H1 (cell line): ENCODE data around the gene LBX1. TPM values are rescaled to one million over a fixed set of nuclear protein-coding genes. Genes with fewer than 3 reads are reported as not detected.

ENCODE experiments used
- CTCF ChIA-PET: fragments of 300-600 bp; sonication (Branson Sonifier 250); formaldehyde crosslinking; loops from one replicate; lab custom pipeline; 2021; ENCODE audit not compliant: partially characterized antibody; lab: Charles Lee
- POLR2A ChIA-PET: fragments of 300-600 bp; sonication (Branson Sonifier 250); formaldehyde crosslinking; loops from one replicate; lab custom pipeline; 2021; ENCODE audit warnings: inconsistent platforms; ENCODE audit not compliant: partially characterized antibody; lab: Charles Lee
- DNase-seq, 2 experiments: peaks; one replicate each; pipeline versions ENCODE4 v3.0.0 to v3.0.0-alpha.2; 2010 to 2022; ENCODE audit warnings: low spot score in 2 of 2, low read depth in 1 of 2, mixed read lengths in 1 of 2
- FAIRE-seq: peaks from 2 replicates; lab custom pipeline; 2011; peaks lifted over from hg19 to GRCh38; lab: Jason Lieb, UNC
- H2AFZ ChIP-seq: 2 replicates; pipeline ENCODE4 v1.8.1; 2012; ENCODE audit warnings: low read length, inconsistent platforms
- H2AK5ac ChIP-seq: 2 replicates; pipeline ENCODE4 v1.6.1; 2013; ENCODE audit warnings: low read depth, low read length
- H2BK120ac ChIP-seq: replicated peaks from 2 replicates; pipeline ENCODE3; 2013; ENCODE audit warnings: low read depth, low read length, inconsistent platforms
- H2BK12ac ChIP-seq: 2 replicates; pipeline ENCODE4 v1.6.1; 2013; ENCODE audit warnings: low read depth, low read length
- H2BK15ac ChIP-seq: 2 replicates; pipeline ENCODE4 v1.6.1; 2013; ENCODE audit warnings: low read length
- H2BK20ac ChIP-seq: 2 replicates; pipeline ENCODE4 v1.6.1; 2013; ENCODE audit warnings: low read length
- H2BK5ac ChIP-seq: 2 replicates; pipeline ENCODE4 v1.6.1; 2013; ENCODE audit warnings: low read depth, low read length
- H3K14ac ChIP-seq: 2 replicates; pipeline ENCODE4 v1.6.1; 2013; ENCODE audit warnings: inconsistent platforms; ENCODE audit not compliant: insufficient read length
- H3K18ac ChIP-seq: 2 replicates; pipeline ENCODE4 v1.6.1; 2013; ENCODE audit warnings: low read length; ENCODE audit errors: extremely low read depth
- H3K23ac ChIP-seq: 2 replicates; pipeline ENCODE4 v1.6.1; 2013; ENCODE audit warnings: inconsistent platforms; ENCODE audit not compliant: insufficient read length
- H3K23me2 ChIP-seq: 2 replicates; pipeline ENCODE4 v1.6.1; 2013; ENCODE audit warnings: low read depth, low read length
- H3K27ac ChIP-seq: 2 replicates; pipeline ENCODE4 v1.6.1; 2011; ENCODE audit warnings: low read depth, low read length, inconsistent platforms
- H3K27me3 ChIP-seq, 4 experiments: replicated peaks in 1 of 4; 1 replicate in 1 of 4; 2 replicates in 3 of 4; pipeline versions ENCODE4 v1.6.1 to v1.8.1; 2011 to 2013; ENCODE audit warnings: low read length in 3 of 4, mild to moderate bottlenecking in 3 of 4, inconsistent platforms in 2 of 4, mixed read lengths in 2 of 4, moderate library complexity in 1 of 4; ENCODE audit not compliant: control insufficient read depth in 3 of 4, insufficient read depth in 3 of 4; ENCODE audit errors: extremely low read depth in 1 of 4
- H3K36me3 ChIP-seq, 4 experiments: 2 replicates each; pipeline versions ENCODE4 v1.6.1 to v1.8.1; 2011 to 2013; ENCODE audit warnings: mild to moderate bottlenecking in 4 of 4, low read length in 3 of 4, moderate library complexity in 2 of 4, control low read depth in 1 of 4, inconsistent platforms in 1 of 4; ENCODE audit not compliant: insufficient read depth in 4 of 4, control insufficient read depth in 2 of 4
- H3K4ac ChIP-seq: replicated peaks from 2 replicates; pipeline ENCODE3; 2013; ENCODE audit warnings: low read length, low read depth, mixed read lengths, inconsistent platforms; ENCODE audit not compliant: insufficient read length
- H3K4me1 ChIP-seq, 4 experiments: replicated peaks in 1 of 4; 1 replicate in 1 of 4; 2 replicates in 3 of 4; pipeline versions ENCODE4 v1.6.1 to v1.8.1; 2011 to 2013; ENCODE audit warnings: low read length in 3 of 4, inconsistent platforms in 2 of 4, mixed read lengths in 1 of 4; ENCODE audit not compliant: insufficient read depth in 4 of 4, control insufficient read depth in 3 of 4
- H3K4me2 ChIP-seq, 2 experiments: 2 replicates each; pipeline versions ENCODE4 v1.6.1 to v1.8.1; 2011 to 2013; ENCODE audit warnings: low read depth in 2 of 2, low read length in 2 of 2, control low read depth in 1 of 2, inconsistent platforms in 1 of 2, mild to moderate bottlenecking in 1 of 2; ENCODE audit not compliant: insufficient read depth in 1 of 2
- H3K4me3 ChIP-seq, 4 experiments: fragments of 200-600, 300-600 bp in 1 of 4; sonication (generic), shearing (Covaris generic), sonication (Bioruptor Twin) in 1 of 4; 2 replicates each; pipeline versions ENCODE4 v1.5.1 to v1.8.1; 2011 to 2016; ENCODE audit warnings: low read length in 4 of 4, low read depth in 3 of 4, control low read depth in 2 of 4, inconsistent platforms in 2 of 4, mild to moderate bottlenecking in 2 of 4, mixed read lengths in 1 of 4, moderate library complexity in 1 of 4; ENCODE audit not compliant: insufficient read depth in 2 of 4; ENCODE audit errors: extremely low read depth in 1 of 4
- H3K56ac ChIP-seq: replicated peaks from 2 replicates; pipeline ENCODE3; 2013; ENCODE audit warnings: low read depth, mild to moderate bottlenecking, mixed read lengths, low read length, inconsistent platforms; ENCODE audit not compliant: insufficient read length
- H3K79me1 ChIP-seq: 2 replicates; pipeline ENCODE4 v1.6.1; 2013; ENCODE audit warnings: low read depth, low read length, control low read depth
- H3K79me2 ChIP-seq, 2 experiments: 2 replicates each; pipeline versions ENCODE4 v1.6.1 to v1.8.1; 2012 to 2013; ENCODE audit warnings: low read length in 2 of 2, mild to moderate bottlenecking in 2 of 2, inconsistent platforms in 1 of 2; ENCODE audit not compliant: insufficient read depth in 2 of 2, control insufficient read depth in 1 of 2
- H3K9ac ChIP-seq, 4 experiments: replicated peaks in 1 of 4; 1 replicate in 1 of 4; 2 replicates in 3 of 4; pipeline versions ENCODE4 v1.6.1 to v1.8.1; 2011 to 2013; ENCODE audit warnings: low read depth in 3 of 4, low read length in 3 of 4, control low read depth in 2 of 4, mild to moderate bottlenecking in 2 of 4, moderate library complexity in 2 of 4, inconsistent platforms in 1 of 4; ENCODE audit errors: extremely low read depth in 1 of 4
- H3K9me3 ChIP-seq, 2 experiments: 2 replicates each; pipeline versions ENCODE4 v1.6.1 to v1.8.1; 2012 to 2013; ENCODE audit warnings: mild to moderate bottlenecking in 2 of 2, moderate library complexity in 2 of 2, control low read depth in 1 of 2, inconsistent platforms in 1 of 2, low read depth in 1 of 2, low read length in 1 of 2, mixed read lengths in 1 of 2; ENCODE audit not compliant: insufficient read depth in 2 of 2
- H4K20me1 ChIP-seq, 2 experiments: replicated peaks in 1 of 2; 2 replicates each; pipeline versions ENCODE3 to v1.8.1; 2011 to 2013; ENCODE audit warnings: inconsistent platforms in 2 of 2, low read length in 2 of 2, mild to moderate bottlenecking in 1 of 2; ENCODE audit not compliant: insufficient read depth in 2 of 2, control insufficient read depth in 1 of 2
- H4K5ac ChIP-seq: 2 replicates; pipeline ENCODE4 v1.6.1; 2013; ENCODE audit warnings: low read length, low read depth, mixed read lengths, inconsistent platforms; ENCODE audit not compliant: insufficient read length
- H4K8ac ChIP-seq: 2 replicates; pipeline ENCODE4 v1.8.0; 2013; ENCODE audit warnings: mild to moderate bottlenecking, moderate library complexity, low read length, inconsistent platforms; ENCODE audit not compliant: insufficient read depth; ENCODE audit errors: extremely low read depth
- H4K91ac ChIP-seq: replicated peaks from 2 replicates; pipeline ENCODE3; 2013; ENCODE audit warnings: low read length, mixed read lengths, inconsistent platforms; ENCODE audit not compliant: insufficient read length
- ASH2L ChIP-seq: fragments of 200-600, 300-600 bp; sonication (generic); IDR thresholded peaks from one replicate; pipeline ENCODE4 v1.7.1; 2017; ENCODE audit warnings: low read length
- BCL11A ChIP-seq, 2 experiments: IDR thresholded peaks; one replicate each; pipeline ENCODE4 v1.6.1; 2011; ENCODE audit warnings: low read depth in 2 of 2, low read length in 2 of 2, mild to moderate bottlenecking in 2 of 2
- CHD2 ChIP-seq: IDR thresholded peaks from 2 replicates; pipeline ENCODE4 v1.6.1; 2012; ENCODE audit warnings: low read length, improper control_type of control experiment
- PHF8 ChIP-seq: fragments of 200-600 bp; sonication (generic); conservative IDR thresholded peaks from 2 replicates; pipeline ENCODE4 v1.7.1; 2012; ENCODE audit warnings: low read depth, mild to moderate bottlenecking, inconsistent platforms, low read length, moderate library complexity
- POLR2A ChIP-seq, 2 experiments: IDR thresholded peaks; 1 replicate in 1 of 2; 2 replicates in 1 of 2; pipeline ENCODE4 v1.6.1; 2011; ENCODE audit warnings: low read depth in 2 of 2, low read length in 2 of 2, mild to moderate bottlenecking in 2 of 2; ENCODE audit errors: control extremely low read depth in 1 of 2
- SIX5 ChIP-seq: IDR thresholded peaks from 2 replicates; pipeline ENCODE4 v1.6.1; 2011; ENCODE audit warnings: mild to moderate bottlenecking, low read depth, low read length
- SRF ChIP-seq: IDR thresholded peaks from 2 replicates; pipeline ENCODE4 v1.6.1; 2011; ENCODE audit warnings: mild to moderate bottlenecking, low read depth, low read length, moderate library complexity
- TEAD4 ChIP-seq: IDR thresholded peaks from 2 replicates; pipeline ENCODE4 v1.6.1; 2012; ENCODE audit warnings: low read depth, low read length, inconsistent platforms, mixed read lengths
- USF2 ChIP-seq: IDR thresholded peaks from 2 replicates; pipeline ENCODE4 v1.6.1; 2011; ENCODE audit warnings: low read length, improper control_type of control experiment
- WGBS, 2 experiments: shearing (Covaris generic) in 1 of 2; methylation state at CpG; one replicate each; pipeline versions ENCODE4 v1.1.6 to v1.1.7; 2013 to 2015; ENCODE audit warnings: low lambda C conversion rate in 2 of 2, mixed read lengths in 2 of 2, inconsistent platforms in 1 of 2, low coverage in 1 of 2, missing lambda C conversion rate in 1 of 2; ENCODE audit not compliant: insufficient replicate concordance in 2 of 2, insufficient coverage in 1 of 2, insufficient read length in 1 of 2; ENCODE audit errors: extremely low coverage in 1 of 2, missing lambda C conversion rate in 1 of 2; 5-methylcytosine and 5-hydroxymethylcytosine counted together
- polyA plus RNA-seq, 7 experiments: library from polyadenylated mRNA; depleted of rRNA in 3 of 7; stranded (reverse) in 5 of 7; unstranded in 2 of 7; fragments of >200 nt in 5 of 7; fragments of 200-250 nt in 2 of 7; gene quantifications; 1 replicate in 5 of 7; 2 replicates in 1 of 7; 4 replicates in 1 of 7; pipeline versions ENCODE4 v1.2.1 to v1.2.3, GENCODE V29; 2011 to 2013; ENCODE audit warnings: missing spikeins in 2 of 7, mixed read lengths in 2 of 7
- total RNA-seq: library from RNA; stranded (reverse); fragmentation: NEBNext Ultra II Directional; extraction: Animal tissue kit (Norgen Biotek cat#: 25700); gene quantifications from 2 replicates; pipeline ENCODE4 v1.2.1, GENCODE V29; 2021
- TF ChIP-seq, protein P1 (sequence below): IDR thresholded peaks from 2 replicates; pipeline ENCODE4 v1.6.1; 2011; ENCODE audit warnings: low read depth, mild to moderate bottlenecking, low read length; ENCODE audit not compliant: insufficient read depth

The LBX1 gene
- total and polyA plus RNA-seq, 2 of the 8 experiments (the other 6 are each of a cell fraction or from before 2014, with no cell fraction given): not detected

GRCh38 chr10:101214446-101215396 is 14.5 kb downstream of the LBX1 start:
- DNase-seq (peak in 1 of 2 experiments; percentile 95), FAIRE-seq (peak; percentile 82)
- Histone ChIP-seq H2BK12ac (no peak overlapping the region), H3K36me3 (peaks cover 0 to 5% (median 0%) of the 10 kb centered on the region in 4 experiments; a peak in 1 of 8 replicates), H4K5ac (no peak overlapping the region), H2AFZ (no peak overlapping the region), H3K18ac (no peak overlapping the region), H3K14ac (no peak overlapping the region), H3K4me2 (peak overlapping the region; percentile 15 to 75), H4K91ac (no peak overlapping the region), H3K9me3 (no peaks in the 10 kb centered on the region), H3K56ac (no peak overlapping the region), H3K27ac (no peak overlapping the region), H3K4ac (no peak overlapping the region), H3K4me3 (peak overlapping the region in 3 of 4 experiments; percentile 15 to 59 (median 20); a peak in 4 of 8 replicates), H2BK15ac (peak overlapping the region; percentile 29; the same call in 1 of the 2 replicates), H4K20me1 (peaks cover 13 to 17% of the 10 kb centered on the region in 2 experiments), H3K23ac (no peak overlapping the region), H2BK20ac (no peak overlapping the region), H4K8ac (no peak overlapping the region), H3K79me1 (no peaks in the 10 kb centered on the region), H3K23me2 (peaks cover 2% of the 10 kb centered on the region; the same call in 1 of the 2 replicates), H2BK5ac (no peak overlapping the region), H3K79me2 (no peaks in the 10 kb centered on the region), H3K4me1 (peaks cover 0 to 17% (median 9%) of the 10 kb centered on the region in 4 experiments; a peak in 5 of 7 replicates), H3K9ac (no peak overlapping the region), H3K27me3 (peaks cover 55 to 77% (median 68%) of the 10 kb centered on the region in 4 experiments), H2AK5ac (no peak overlapping the region), H2BK120ac (no peak overlapping the region)
- 21% methylated on average over 45 of the region's 49 CpGs; no CpG with 5 or more reads in 1 of the 2 experiments for WGBS, 2 experiments
- POLR2A ChIA-PET: interaction anchor here (2.0 kb wide), 1 partner anchor 356 kb away, joined by 12 read pairs; no protein-coding TSS in a partner anchor
- CTCF ChIA-PET: interaction anchor here (0.6 to 13.7 kb wide), 104 partner anchors 9 to 644 kb away, joined by 3 to 266 read pairs (median 5); partner anchors contain the start of genes DPCD, LBX1 and POLL
- TF ChIP-seq SIX5: no peak
- no peak for TF ChIP-seq POLR2A (IDR thresholded peaks at IDR 0.05; ENCODE audit: control extremely low read depth in 1 of 2, low read depth in 2 of 2, low read length in 2 of 2)
- TF ChIP-seq PHF8: no peak
- no peak for TF ChIP-seq CHD2
- TF ChIP-seq TEAD4: no peak
- TF ChIP-seq, protein P1, sequence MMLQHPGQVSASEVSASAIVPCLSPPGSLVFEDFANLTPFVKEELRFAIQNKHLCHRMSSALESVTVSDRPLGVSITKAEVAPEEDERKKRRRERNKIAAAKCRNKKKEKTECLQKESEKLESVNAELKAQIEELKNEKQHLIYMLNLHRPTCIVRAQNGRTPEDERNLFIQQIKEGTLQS: no peak
- no peak for TF ChIP-seq SRF
- no peak for TF ChIP-seq ASH2L
- TF ChIP-seq BCL11A (IDR thresholded peaks at IDR 0.05; ENCODE audit: low read depth in 2 of 2, low read length in 2 of 2): no peak
- TF ChIP-seq USF2: no peak
